ENCODE measurements around the gene ZBTB3. TPM values are rescaled to one million over a fixed set of nuclear protein-coding genes. Genes with fewer than 3 reads are reported as not detected.

Gene ZBTB3
- total and polyA plus RNA-seq, 2 of the 13 experiments (the other 11 are each of a cell fraction or from before 2014, with no cell fraction given): 3.4 to 5.2 TPM

DNA sequence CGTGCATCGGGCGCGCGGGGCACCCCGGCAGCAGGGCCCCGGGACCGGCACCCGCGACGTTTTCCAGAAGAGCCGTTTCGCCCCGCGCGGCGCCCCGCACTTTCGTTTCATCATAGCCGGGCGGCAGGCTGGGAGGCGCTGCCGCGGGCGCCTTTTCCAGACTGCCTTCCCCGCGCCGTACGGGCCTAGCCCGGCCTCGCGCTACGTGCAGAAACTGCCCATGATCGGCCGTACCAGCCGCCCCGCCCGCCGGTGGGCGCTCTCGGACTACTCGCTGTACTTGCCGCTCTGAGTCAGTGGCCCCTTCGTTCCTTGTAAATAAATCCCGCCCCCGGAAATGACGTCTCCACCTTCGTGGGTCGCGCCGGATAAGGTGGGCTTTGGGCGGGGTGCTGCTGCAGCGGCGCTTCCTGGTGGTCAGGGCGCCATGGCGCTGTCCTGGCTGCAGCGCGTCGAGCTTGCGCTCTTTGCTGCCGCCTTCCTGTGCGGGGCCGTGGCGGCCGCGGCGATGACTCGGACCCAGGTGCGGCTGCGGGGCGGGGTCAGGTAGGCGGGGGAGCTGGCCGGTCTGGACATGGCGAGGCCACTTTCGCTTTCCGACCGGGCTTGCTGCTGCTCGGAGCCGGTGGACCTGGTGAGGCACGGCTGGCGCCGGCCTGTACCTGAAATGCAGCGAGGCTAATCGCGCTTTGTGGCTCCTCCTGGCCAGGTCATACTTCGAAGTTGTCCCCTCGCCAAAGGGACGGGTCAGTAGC lies 33.2 kb upstream of the ZBTB3 start, which contains the start of gene TMEM179B (continued):
- TF ChIP-seq, protein P1, sequence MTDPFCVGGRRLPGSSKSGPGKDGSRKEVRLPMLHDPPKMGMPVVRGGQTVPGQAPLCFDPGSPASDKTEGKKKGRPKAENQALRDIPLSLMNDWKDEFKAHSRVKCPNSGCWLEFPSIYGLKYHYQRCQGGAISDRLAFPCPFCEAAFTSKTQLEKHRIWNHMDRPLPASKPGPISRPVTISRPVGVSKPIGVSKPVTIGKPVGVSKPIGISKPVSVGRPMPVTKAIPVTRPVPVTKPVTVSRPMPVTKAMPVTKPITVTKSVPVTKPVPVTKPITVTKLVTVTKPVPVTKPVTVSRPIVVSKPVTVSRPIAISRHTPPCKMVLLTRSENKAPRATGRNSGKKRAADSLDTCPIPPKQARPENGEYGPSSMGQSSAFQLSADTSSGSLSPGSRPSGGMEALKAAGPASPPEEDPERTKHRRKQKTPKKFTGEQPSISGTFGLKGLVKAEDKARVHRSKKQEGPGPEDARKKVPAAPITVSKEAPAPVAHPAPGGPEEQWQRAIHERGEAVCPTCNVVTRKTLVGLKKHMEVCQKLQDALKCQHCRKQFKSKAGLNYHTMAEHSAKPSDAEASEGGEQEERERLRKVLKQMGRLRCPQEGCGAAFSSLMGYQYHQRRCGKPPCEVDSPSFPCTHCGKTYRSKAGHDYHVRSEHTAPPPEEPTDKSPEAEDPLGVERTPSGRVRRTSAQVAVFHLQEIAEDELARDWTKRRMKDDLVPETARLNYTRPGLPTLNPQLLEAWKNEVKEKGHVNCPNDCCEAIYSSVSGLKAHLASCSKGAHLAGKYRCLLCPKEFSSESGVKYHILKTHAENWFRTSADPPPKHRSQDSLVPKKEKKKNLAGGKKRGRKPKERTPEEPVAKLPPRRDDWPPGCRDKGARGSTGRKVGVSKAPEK (CRISPR knock-in tag; IDR thresholded peaks at IDR 0.05; ENCODE audit: borderline replicate concordance): 0 out of 2 replicates have a peak, but pooled peaks have one; percentile 79
- TF ChIP-seq, protein P2, sequence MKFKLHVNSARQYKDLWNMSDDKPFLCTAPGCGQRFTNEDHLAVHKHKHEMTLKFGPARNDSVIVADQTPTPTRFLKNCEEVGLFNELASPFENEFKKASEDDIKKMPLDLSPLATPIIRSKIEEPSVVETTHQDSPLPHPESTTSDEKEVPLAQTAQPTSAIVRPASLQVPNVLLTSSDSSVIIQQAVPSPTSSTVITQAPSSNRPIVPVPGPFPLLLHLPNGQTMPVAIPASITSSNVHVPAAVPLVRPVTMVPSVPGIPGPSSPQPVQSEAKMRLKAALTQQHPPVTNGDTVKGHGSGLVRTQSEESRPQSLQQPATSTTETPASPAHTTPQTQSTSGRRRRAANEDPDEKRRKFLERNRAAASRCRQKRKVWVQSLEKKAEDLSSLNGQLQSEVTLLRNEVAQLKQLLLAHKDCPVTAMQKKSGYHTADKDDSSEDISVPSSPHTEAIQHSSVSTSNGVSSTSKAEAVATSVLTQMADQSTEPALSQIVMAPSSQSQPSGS (CRISPR knock-in tag; IDR thresholded peaks at IDR 0.05): peak; percentile 90
- TF ChIP-seq, protein P3, sequence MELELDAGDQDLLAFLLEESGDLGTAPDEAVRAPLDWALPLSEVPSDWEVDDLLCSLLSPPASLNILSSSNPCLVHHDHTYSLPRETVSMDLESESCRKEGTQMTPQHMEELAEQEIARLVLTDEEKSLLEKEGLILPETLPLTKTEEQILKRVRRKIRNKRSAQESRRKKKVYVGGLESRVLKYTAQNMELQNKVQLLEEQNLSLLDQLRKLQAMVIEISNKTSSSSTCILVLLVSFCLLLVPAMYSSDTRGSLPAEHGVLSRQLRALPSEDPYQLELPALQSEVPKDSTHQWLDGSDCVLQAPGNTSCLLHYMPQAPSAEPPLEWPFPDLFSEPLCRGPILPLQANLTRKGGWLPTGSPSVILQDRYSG (CRISPR knock-in tag; IDR thresholded peaks at IDR 0.05): 0 out of 2 replicates have a peak, but pooled peaks have one; percentile 34
- TF ChIP-seq MAFG (CRISPR knock-in tag; IDR thresholded peaks at IDR 0.05) (no peak), ZNF558 (CRISPR knock-in tag; IDR thresholded peaks at IDR 0.05; ENCODE audit: borderline replicate concordance) (no peak), ZSCAN22 (CRISPR knock-in tag; IDR thresholded peaks at IDR 0.05) (no peak; the same call in 1 of the 2 replicates), ZNF780A (CRISPR knock-in tag; IDR thresholded peaks at IDR 0.05) (no peak; the same call in 1 of the 2 replicates), ZNF75D (CRISPR knock-in tag; IDR thresholded peaks at IDR 0.05; ENCODE audit: borderline replicate concordance) (no peak)
- TF ChIP-seq, protein P4, sequence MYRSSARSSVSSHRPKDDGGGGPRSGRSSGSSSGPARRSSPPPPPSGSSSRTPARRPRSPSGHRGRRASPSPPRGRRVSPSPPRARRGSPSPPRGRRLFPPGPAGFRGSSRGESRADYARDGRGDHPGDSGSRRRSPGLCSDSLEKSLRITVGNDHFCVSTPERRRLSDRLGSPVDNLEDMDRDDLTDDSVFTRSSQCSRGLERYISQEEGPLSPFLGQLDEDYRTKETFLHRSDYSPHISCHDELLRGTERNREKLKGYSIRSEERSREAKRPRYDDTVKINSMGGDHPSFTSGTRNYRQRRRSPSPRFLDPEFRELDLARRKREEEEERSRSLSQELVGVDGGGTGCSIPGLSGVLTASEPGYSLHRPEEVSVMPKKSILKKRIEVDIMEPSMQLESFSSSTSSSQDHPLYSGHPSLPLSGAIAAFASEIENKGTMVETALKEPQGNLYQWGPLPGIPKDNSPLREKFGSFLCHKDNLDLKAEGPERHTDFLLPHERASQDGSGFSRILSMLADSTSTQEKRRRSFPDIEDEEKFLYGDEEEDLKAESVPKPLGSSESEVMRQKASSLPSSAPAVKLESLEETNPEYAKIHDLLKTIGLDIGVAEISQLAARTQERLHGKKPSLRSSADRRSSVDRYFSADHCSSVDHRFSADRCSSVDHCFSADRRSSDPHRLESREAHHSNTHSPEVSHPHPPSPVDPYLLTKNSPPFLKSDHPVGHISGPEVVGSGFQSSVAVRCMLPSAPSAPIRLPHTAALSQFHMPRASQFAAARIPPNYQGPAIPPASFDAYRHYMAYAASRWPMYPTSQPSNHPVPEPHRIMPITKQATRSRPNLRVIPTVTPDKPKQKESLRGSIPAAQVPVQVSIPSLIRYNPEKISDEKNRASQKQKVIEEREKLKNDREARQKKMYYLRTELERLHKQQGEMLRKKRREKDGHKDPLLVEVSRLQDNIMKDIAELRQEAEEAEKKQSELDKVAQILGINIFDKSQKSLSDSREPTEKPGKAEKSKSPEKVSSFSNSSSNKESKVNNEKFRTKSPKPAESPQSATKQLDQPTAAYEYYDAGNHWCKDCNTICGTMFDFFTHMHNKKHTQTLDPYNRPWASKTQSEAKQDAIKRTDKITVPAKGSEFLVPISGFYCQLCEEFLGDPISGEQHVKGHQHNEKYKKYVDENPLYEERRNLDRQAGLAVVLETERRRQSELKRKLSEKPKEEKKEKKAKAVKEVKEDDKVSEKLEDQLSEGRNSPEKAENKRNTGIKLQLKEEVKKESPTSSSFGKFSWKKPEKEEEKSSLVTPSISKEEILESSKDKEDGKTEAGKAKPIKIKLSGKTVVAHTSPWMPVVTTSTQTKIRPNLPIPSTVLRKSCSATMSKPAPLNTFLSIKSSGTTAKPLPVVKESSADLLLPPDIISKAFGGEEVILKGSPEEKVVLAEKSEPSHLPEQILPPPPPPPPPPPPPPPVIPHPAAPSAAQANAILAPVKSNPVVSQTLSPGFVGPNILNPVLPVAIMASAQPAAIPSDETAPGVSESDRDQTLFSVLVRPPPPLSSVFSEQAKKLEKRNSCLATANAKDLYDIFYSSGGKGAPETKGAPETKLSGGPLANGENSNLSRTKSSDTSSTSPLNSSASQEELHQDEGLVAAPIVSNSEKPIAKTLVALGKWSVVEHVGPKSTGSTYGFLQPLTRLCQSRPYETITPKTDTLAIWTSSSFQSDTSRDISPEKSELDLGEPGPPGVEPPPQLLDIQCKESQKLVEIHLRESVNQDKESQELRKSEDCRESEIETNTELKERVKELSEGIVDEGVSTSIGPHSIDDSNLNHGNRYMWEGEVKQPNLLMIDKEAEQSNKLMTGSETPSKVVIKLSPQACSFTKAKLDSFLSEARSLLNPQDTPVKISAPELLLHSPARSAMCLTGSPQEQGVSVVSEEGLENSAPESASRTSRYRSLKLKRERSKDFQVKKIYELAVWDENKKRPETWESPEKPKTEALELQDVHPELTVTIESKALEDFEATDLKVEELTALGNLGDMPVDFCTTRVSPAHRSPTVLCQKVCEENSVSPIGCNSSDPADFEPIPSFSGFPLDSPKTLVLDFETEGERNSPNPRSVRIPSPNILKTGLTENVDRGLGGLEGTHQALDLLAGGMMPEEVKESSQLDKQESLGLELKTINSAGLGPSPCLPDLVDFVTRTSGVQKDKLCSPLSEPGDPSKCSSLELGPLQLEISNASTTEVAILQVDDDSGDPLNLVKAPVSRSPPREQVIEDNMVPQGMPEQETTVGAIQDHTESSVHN (CRISPR knock-in tag; IDR thresholded peaks at IDR 0.05): peak; percentile 97
- TF ChIP-seq, protein P5, sequence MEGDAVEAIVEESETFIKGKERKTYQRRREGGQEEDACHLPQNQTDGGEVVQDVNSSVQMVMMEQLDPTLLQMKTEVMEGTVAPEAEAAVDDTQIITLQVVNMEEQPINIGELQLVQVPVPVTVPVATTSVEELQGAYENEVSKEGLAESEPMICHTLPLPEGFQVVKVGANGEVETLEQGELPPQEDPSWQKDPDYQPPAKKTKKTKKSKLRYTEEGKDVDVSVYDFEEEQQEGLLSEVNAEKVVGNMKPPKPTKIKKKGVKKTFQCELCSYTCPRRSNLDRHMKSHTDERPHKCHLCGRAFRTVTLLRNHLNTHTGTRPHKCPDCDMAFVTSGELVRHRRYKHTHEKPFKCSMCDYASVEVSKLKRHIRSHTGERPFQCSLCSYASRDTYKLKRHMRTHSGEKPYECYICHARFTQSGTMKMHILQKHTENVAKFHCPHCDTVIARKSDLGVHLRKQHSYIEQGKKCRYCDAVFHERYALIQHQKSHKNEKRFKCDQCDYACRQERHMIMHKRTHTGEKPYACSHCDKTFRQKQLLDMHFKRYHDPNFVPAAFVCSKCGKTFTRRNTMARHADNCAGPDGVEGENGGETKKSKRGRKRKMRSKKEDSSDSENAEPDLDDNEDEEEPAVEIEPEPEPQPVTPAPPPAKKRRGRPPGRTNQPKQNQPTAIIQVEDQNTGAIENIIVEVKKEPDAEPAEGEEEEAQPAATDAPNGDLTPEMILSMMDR (CRISPR knock-in tag; IDR thresholded peaks at IDR 0.05): peak; percentile 79
